ENCODE data around the gene TMUB1. TPM values are rescaled to one million over a fixed set of nuclear protein-coding genes. Genes with fewer than 3 reads are reported as not detected.

The TMUB1 gene
- total and polyA plus RNA-seq, 12 donors = 18.5 to 88.2 (median 26.1) TPM

DNA sequence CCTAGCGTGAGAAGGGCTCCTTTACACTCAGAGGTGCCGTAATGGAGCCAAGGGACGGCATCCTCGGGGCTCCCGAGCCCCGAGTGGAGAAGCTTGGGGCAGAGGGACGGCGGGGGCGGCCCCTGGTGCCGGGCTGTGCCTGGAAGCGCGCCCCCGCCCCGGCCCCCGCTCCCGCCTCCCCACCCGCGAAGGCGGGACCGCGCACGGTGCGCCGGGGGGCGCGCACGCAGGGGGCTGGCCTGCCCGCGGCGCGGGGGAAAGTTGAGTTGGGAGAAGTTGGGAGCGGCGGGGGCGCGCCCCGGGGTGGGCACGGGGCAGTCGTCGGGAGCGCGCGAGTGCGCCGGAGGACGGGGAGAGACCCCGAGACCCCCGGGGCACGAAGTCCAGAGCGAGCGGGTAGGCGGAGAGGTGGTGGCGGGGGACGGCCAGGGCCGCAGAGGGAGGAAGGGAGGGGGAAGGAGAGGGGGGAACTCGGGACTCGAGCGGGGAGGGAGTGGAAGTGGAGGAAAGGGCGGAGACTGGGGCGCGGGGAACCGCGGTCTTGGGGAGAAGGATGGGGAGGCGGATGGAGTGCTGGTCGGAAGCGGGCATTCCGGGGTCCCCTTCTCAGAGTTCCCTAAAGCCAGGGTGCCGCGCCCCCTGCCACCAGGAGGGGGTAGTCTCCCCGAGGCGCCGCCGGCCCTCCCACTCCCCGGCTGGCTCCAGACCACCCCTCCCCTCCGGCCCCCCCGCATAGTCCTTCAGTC lies 23.8 kb downstream of the TMUB1 start, which contains the start of gene SLC4A2:
Gene SLC4A2 (plus strand): TSS at position 223 of the 746 bp plus-strand sequence. CDS start 2,399 bp downstream, outside the sequence.
- H3K27me3 ChIP-seq = no peaks in the 10 kb centered on the region
- peak; percentile 84 to 86 for DNase-seq
- intact Hi-C loops (cut with DNase I) = loop anchor here in 8 of 10 donors (1.0 to 10.0 kb wide), 7 partner anchors 21 to 55 kb away; partner anchors contain the start of genes FASTK (in 5 of the 8), ABCB8 (in 2 of the 8) and AGAP3 (in 1 of the 8)
- peaks cover 0 to 15% (median 3%) of the 10 kb centered on the region in 9 donors for H3K36me3 ChIP-seq
- peak within 1 kb of the TSS; percentile 70 to 95 (median 88) for H3K4me3 ChIP-seq
- ATAC-seq = peak; percentile 56 to 76 (median 63)
- peaks cover 34 to 60% (median 55%) of the 10 kb centered on the region in 9 donors for H3K4me1 ChIP-seq
- H3K9me3 ChIP-seq = no peaks in the 10 kb centered on the region
- peak within 1 kb of the TSS; percentile 94 to 98 (median 97) for H3K27ac ChIP-seq
- TF ChIP-seq, protein P1, sequence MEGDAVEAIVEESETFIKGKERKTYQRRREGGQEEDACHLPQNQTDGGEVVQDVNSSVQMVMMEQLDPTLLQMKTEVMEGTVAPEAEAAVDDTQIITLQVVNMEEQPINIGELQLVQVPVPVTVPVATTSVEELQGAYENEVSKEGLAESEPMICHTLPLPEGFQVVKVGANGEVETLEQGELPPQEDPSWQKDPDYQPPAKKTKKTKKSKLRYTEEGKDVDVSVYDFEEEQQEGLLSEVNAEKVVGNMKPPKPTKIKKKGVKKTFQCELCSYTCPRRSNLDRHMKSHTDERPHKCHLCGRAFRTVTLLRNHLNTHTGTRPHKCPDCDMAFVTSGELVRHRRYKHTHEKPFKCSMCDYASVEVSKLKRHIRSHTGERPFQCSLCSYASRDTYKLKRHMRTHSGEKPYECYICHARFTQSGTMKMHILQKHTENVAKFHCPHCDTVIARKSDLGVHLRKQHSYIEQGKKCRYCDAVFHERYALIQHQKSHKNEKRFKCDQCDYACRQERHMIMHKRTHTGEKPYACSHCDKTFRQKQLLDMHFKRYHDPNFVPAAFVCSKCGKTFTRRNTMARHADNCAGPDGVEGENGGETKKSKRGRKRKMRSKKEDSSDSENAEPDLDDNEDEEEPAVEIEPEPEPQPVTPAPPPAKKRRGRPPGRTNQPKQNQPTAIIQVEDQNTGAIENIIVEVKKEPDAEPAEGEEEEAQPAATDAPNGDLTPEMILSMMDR (IDR thresholded peaks at IDR 0.05) = peak; percentile 15 to 72 (median 57)
- WGBS, 2 donors = 1% methylated on average over 61 to 75 of the region's 75 CpGs

DNA sequence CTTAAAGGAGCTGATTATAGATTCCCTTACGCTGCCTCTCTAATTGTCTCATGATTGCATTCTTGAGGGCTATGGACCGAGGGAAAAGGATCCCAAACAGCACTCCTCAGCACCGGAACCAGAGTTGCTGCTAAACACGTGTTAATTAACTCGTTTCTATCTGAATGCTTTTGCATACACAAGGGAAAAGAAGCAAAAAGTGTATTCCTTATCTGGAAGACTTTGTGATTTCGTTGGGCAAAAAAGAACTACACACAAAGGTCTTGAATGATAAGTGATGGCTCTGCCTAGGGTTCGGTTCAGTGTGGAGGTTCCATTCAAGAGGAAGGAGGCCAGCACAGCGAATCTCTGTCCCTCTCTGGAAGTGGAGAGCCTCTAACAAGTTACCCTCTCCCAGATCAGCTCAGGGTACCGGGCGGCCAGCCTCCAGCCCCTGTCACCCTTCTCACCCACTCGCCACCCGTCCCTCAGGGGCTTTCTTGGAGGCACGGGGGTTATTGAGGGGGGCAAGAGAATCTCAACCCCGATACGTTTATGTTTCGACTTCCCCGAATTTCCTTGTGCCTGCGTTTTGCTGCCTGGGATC lies 24.4 kb downstream of the TMUB1 start:
- DNase-seq (no peak), ATAC-seq (no peak)
- peak overlapping the region; percentile 70 to 95 (median 88) for H3K4me3 ChIP-seq
- peaks cover 34 to 60% (median 55%) of the 10 kb centered on the region in 9 donors for H3K4me1 ChIP-seq
- TF ChIP-seq, protein P1 (IDR thresholded peaks at IDR 0.05) = no peak
- intact Hi-C loops (cut with DNase I) = loop anchor here in 8 of 10 donors (1.0 to 10.0 kb wide), 6 partner anchors 22 to 56 kb away; partner anchors contain the start of genes FASTK (in 5 of the 8), ABCB8 (in 3 of the 8) and AGAP3 (in 1 of the 8)
- H3K36me3 ChIP-seq = peaks cover 0 to 9% (median 0%) of the 10 kb centered on the region in 9 donors
- no peaks in the 10 kb centered on the region for H3K9me3 ChIP-seq
- 4 to 7% methylated on average over 18 of the region's 18 CpGs for WGBS, 2 donors
- peak overlapping the region; percentile 94 to 98 (median 97) for H3K27ac ChIP-seq
- no peaks in the 10 kb centered on the region for H3K27me3 ChIP-seq

DNA sequence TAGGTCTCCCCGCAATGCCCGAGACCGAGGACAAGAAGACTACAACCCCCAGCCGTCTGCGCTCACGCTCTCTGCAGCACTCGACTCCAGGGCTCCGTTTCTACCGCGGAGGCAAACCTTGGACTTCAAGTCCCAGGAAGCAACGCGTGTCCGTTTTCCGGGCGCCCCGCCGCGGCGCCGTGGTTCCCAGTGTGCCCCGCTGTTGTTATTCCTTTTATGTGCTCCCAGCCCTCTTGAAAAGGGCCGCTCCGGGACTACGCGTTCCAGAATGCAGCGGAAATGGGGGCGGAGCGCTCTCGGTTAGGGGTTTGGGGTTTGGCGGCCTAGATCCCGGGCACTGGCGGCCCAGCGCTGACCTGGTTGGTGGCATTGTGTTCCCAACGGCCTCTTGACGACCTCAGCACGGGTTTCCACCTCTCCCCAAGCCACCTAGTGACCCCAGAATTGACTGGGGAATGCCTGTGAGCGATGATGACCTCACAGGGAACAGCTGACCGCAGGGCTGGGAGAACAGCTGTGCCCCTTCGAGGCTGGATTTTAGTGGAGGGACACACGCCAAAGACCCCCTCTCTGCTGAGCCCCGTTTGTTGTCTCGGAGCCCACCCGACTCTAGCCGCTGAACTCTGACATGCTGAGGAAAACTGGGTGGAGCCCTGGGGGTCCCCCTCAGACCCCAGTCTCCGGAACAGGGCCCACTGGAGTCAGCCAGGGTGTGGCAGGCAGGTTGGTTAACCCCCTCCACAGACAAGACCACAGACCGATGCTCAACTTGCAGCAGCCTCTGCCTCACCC lies 25.1 kb downstream of the TMUB1 start:
- ATAC-seq = peak; percentile 89 to 93 (median 90)
- DNase-seq = peak; percentile 98 to 99
- WGBS, 2 donors = 1 to 2% methylated on average over 46 of the region's 46 CpGs
- intact Hi-C loops (cut with DNase I) = loop anchor here in 7 of 10 donors (1.0 to 10.0 kb wide), 6 partner anchors 23 to 57 kb away; partner anchors contain the start of genes FASTK (in 5 of the 7), ABCB8 (in 2 of the 7) and AGAP3 (in 1 of the 7)
- Histone ChIP-seq H3K27me3 (no peaks in the 10 kb centered on the region), H3K27ac (peak overlapping the region; percentile 94 to 98 (median 97)), H3K36me3 (peaks cover 0 to 12% (median 0%) of the 10 kb centered on the region in 9 donors), H3K4me3 (peak overlapping the region; percentile 22 to 95 (median 88)), H3K9me3 (no peaks in the 10 kb centered on the region), H3K4me1 (peaks cover 33 to 55% (median 50%) of the 10 kb centered on the region in 9 donors)
- TF ChIP-seq, protein P1 (IDR thresholded peaks at IDR 0.05) = peak in 1 of 9 donors; percentile 18
